HPDE6-E6E7 (cell line): Measurements from ENCODE around the gene LTF.

Experiments
- DNase-seq: peaks from one replicate; pipeline ENCODE4 v3.0.0; 2011; ENCODE audit warnings: missing footprints; ENCODE audit errors: extremely low spot score

Gene LTF

DNA sequence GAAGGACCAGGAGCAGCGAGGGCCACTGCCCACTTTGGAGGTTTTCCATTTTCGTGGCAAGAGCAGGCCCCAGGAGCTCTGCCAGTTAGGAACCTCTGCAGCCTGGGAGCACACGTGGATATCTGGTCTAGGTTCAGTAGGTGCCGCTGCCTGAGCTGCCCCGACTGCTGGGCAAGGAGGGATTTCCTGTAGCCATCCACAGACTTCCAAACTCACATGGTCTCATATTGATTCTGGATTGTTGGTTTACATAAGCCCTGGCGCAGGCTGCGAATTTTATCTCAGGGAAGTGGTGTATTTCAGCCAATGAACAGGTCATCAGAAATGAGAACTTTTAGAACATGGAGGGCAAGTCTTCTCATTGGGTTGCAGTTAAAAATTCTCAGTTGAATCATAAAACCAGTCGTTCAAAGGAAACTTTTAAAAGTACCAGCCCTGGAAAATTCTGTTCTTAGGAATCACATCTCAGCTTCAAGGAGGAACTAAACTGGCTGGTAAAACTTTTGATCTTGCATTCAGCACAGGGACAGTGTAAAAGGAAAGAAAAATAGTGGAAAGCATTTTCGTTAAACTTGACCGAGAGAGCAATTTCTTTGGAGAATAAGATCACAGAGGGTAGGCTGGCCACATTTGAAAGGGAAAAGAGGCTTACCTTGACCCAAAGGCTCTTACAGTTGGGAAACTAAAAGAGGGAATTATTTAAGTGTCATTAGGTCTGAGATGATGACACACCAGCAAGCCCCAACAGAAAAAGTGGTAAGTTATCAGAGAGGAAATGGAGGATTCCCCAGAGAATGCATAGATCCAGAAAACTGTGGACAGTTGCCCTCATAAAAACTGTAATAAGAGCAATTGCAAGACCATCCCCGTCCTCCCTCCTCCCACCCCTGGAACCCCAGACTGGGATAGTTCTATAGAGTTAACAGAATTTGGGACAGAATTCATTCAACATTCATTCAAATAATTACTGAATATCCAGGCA lies 26.7 kb upstream of the LTF start:
- DNase-seq: no peak

- DNase-seq: no peak
Observed at GRCh38 chr3:46490338-46491084, 25.8 kb upstream of the LTF start.

- no peak for DNase-seq
Observed at GRCh38 chr3:46489875-46490274, 25.2 kb upstream of the LTF start.

DNA sequence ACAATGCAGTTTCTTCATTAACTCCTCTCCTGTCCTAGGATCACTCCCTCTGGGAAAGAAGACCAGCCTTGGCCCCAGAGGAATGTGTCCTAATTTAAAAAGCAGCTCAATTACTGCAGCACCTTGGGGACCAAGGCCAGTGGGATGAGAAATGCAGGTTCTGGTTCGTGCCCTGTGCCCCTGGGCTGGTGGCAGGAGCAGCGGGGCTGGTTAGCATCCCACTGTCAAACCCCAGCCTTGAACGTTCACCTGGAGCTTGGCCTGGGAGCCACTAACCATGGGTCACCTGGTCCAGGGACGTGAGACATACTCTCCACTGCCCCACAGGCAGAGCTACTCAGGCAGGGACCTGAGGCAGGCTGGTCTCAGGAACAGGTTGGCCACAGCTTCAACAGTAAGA lies 24.7 kb upstream of the LTF start:
- no peak for DNase-seq

DNA sequence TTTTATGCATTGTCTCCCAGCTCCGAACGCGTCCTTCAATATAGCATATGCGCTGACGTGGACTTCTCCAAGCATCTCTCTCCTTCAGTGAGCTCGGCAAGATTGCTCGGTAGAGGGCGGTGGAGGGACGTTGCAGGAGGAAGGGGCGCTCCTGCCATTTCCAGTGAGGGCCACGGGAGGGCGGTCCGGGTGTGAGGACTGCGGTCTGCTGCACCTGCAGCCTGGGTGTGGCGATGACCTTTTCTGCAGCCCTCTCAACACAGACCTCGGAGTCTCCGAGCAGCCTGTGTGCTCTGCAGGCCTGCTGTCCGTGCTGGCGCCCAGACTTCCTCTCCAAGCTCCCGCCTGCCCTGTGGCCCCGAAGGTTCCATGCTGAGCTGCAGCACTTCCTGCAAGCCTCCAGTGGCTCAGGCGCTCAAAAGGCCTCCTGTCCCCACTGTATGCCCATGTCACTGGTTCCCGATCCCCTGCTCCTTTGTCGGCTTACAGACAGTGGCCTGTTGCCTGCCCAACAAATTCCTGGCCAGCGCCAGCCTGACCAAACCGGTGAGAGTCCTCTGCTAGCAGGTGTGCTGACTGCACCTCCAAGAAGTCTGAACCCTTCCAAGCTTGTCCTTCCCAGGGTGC lies 24.1 kb upstream of the LTF start:
- peak; percentile 66 for DNase-seq

- DNase-seq: no peak
Observed at GRCh38 chr3:46485779-46486175, 21.1 kb upstream of the LTF start.

- no peak for DNase-seq
Observed at GRCh38 chr3:46484911-46485778, 20.4 kb upstream of the LTF start.

GRCh38 chr3:46484388-46484787 lies 19.7 kb upstream of the LTF start:
- DNase-seq: no peak

- DNase-seq: no peak
Observed at GRCh38 chr3:46483825-46484224, 19.1 kb upstream of the LTF start.

DNA sequence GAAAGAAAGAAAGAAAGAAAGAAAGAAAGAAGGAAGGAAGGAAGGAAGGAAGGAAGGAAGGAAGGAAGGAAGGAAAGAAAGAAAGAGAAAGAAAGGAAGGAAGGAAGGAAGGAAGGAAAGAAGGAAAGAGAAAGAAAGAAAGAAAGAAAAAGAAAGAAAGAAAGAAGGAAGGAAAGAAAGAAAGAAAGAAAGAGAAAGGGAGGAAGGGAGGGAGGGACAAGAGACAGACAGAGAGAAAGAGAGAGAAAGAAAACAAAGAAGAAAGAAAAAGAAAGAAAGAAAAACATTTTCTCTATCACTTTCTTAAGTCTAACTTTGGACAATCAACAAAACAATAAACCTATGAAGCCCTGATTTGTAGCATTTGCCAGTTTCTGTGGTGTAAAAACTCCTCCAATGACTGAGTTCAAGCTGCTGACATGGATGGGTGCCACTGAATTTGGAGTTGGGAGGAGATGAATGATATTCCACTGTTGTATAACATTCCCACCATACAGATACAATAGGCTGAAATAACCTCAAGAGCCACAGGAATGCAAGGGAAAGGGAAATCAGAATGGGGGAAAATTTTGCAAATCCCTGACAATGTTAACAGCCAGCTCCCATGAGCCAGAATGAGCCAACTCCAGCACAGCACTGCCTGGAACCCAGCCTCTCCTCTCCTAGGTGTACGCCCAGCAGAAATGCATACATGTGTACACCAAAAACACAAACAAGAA lies 18.1 kb upstream of the LTF start:
- DNase-seq: no peak

GRCh38 chr3:46481636-46482035 lies 16.9 kb upstream of the LTF start:
- no peak for DNase-seq

DNA sequence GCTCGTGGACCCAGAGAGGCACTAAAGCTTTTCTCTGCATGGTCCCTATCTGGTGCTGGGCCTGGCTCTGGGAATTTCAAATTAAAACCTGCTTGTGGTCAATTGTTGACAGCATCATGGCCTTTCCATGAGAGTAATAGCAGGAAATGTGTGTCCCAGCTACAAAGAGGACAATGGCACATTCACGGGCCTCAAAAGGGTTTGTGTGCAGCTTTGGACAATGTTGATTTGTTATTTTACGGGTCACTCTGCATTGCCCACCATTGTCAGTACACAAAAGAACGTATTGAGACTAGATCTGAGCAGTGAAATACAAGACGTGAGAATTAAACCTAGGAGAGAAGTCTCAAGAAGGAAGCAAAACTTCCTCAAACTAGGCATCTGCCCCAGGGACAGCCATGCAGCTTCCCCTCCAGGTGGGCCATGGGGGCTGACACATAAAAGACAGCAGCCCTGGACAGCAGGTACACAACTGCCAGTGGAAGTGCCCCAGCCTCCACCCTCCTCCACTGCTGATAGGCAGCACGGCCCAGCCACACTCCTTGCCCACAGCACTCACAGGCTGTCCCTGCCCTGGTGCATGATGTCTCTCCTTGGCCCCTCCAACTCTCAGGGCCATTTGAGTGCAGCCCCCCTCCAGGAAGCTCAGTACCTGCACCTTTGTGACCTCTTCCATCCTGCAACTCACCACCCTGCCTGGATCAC lies 15.9 kb upstream of the LTF start:
- DNase-seq: no peak

DNA sequence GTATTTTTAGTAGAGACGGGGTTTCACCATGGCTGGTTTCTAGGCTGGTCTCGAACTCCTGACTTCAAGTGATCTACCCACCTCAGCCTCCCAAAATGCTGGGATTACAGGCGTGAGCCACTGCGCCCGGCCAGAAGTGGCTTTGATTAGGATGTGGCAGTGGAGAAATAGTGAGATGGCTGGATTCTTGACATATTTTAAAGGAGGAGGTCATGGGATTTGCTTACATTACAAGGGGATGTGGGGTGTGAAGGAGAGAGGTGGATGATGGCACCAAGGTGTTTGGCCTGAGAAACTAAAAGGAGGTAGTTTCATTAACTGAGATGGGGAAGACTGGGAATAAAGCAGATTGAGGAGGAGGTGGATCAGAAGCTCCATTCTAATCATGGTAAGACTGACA lies 15.0 kb upstream of the LTF start:
- DNase-seq: no peak

DNA sequence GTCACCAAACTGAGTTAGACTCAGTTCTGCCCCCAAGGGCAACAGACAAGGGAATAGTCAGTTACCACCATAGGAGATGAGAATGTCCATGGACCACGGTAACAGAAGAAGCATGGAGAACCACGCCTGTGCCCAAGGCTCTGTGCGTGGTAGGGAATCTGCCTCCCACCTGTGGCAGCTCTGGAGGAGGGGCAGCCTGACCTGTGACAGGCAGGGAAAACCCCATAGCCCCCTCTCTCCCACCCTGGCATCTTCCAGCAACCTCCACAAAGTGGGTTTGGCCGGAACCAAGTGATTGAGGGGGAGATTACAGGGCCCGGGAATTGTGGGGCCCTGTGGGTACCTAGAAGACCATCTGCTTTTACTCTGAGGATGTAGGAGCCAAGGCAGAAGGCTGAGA lies 14.3 kb upstream of the LTF start:
- no peak for DNase-seq

DNA sequence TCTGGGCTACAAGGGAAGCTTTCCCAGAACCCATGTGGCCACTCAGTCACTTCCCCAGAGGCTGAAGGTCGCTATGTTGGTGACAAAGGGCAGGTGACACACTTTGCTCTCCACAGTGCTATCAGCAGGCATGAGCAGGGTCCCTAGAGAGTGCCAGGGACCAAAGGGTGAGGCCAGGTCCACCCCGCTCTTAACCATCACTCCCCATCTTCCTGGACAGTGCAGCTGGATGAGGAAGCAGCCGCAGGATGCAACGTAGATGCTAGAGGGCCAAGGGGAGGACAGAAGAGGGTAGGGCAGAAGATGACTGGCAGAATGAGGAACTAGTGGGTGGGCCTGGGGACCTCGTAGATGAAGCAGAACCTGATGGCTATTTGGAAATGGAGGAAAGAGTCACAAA lies 13.6 kb upstream of the LTF start:
- DNase-seq: no peak

GRCh38 chr3:46477756-46478155 lies 13.1 kb upstream of the LTF start:
- no peak for DNase-seq

- DNase-seq: no peak
Observed at GRCh38 chr3:46477145-46477544, 12.4 kb upstream of the LTF start.

DNA sequence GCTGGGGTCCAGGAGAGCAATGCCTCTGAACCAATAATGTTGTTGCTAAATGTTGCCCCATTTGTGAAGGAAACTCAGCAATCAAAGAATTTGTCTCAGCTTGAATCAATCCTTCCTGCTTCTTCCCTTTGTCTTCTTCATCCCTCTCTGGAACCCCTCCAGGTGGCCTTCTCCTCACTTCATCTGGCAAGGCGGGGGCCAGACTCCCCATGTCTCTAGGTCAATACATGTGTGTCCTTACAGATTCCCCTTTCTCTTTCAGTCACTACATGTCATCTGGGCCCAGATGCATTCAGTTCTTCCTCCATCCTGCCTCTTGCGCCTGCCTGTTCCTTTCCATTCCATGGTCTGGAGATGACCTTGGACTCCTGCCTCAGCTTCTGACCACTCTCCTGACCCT lies 8.0 kb upstream of the LTF start:
- DNase-seq: no peak

DNA sequence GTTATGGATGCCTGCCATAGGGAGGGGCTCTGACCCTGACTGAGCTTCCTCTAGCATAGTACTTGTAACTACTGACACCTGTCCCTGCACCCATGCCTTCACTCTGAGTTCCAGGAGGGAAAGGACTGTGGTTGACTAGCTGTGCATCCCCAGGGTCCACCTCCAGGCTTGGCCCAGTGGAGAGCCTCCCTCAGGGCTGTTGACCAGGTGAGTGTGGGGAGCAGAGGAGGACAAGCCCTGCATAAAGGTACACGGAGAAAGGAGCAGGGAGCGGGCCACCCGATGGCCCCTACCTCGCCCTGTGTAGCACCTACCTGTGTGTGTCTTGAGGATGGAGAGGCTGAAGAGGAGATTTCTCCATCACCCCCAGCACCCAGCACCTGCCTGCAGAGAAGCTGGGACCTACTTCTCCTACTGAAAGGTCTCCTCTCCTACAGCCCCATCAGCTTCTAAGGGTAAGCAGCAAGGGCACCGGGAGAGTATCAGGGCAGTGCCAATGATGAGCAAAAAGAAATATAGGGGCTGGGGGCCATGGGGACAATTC lies 6.7 kb upstream of the LTF start:
- no peak for DNase-seq

DNA sequence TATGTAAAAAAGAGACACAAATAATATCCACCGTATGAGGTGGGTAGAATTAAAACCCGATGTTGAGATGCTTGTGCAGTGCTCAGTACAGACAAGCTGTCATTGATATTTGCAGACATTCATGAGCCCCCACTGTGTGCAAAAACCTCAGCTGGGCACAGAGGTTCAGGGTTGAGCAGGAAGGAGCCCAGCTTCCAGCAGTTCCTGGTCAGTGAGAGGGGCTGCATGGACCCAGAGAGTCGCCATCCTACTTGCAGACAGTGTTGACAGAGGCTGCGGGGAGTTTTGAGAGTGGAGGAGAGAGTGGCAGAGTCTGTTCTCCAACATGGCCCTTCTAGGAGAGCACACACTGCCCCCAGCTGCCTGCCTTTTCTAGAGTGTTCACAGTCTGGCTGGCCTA lies 6.1 kb upstream of the LTF start:
- DNase-seq: no peak
